Measurements from ENCODE around the gene BTG1. TPM values are rescaled to one million over a fixed set of nuclear protein-coding genes. Genes with fewer than 3 reads are reported as not detected.
"Not testable (repeated sequence)": the region's sequence is repeated elsewhere in the genome, so short reads cannot be mapped to it uniquely, and the experiment has no call there.

Gene BTG1
- total and polyA plus RNA-seq, 2 experiments from 2014 or later, result 15.5 to 36.2 TPM

DNA sequence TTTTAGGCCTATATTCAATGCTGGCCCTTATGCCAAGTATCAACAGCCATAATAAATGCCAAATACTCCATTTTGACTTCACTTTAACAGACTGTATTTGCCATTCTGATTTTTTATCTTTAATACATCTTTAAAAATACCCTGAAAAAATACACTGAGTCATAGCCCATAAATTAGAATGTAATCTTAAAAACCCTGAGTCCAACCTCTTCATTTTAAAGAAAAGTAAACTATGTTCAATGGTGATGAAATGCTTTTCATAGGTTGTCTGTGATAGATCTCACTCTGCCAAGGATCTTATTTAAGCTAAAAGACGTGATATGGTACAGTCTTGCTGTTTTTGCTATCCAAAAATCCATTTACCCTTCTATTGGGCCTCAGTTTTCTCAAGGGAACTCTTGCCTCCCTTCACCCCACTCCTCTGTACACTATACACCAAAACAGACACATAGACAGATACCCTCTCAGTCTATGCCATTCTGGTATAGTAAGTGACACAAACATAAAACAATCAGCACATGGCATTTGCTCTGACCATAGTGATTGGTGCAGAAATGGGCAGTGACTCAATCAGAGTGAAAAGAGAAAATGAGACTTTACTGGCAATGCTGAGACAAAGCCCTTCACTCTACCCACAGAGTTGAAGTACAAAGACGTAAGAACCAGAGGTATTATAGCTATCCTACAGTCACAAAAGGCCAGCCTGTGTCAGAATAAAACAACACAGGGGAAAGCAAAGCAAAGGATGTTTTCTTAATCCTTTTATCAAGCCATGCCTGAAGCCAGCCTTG lies 49.1 kb downstream of the BTG1 start:
- no peak overlapping the region for H3K4me3 Mint-ChIP-seq
- no peaks in the 10 kb centered on the region for H4K20me1 ChIP-seq (replicated peaks; ENCODE audit: insufficient read depth)
- no peaks in the 10 kb centered on the region; the same call in 2 of the 3 replicates for H3K9me3 Mint-ChIP-seq
- no peak for ATAC-seq
- H2AFZ ChIP-seq, result no peak overlapping the region
- H3K9me2 ChIP-seq (ENCODE audit: insufficient read depth), result peaks cover 4% of the 10 kb centered on the region; the same call in 1 of the 2 replicates
- H3K27me3 ChIP-seq (ENCODE audit: insufficient read depth), result no peaks in the 10 kb centered on the region
- no peak for TF ChIP-seq STAT1 (IDR thresholded peaks at IDR 0.05; ENCODE audit: unreplicated experiment)
- no peak for TF ChIP-seq POLR2AphosphoS5 (IDR thresholded peaks at IDR 0.05; ENCODE audit: low read depth)
- no peak for TF ChIP-seq NANOG (IDR thresholded peaks at IDR 0.05; ENCODE audit: borderline replicate concordance)
- TF ChIP-seq, protein P1, sequence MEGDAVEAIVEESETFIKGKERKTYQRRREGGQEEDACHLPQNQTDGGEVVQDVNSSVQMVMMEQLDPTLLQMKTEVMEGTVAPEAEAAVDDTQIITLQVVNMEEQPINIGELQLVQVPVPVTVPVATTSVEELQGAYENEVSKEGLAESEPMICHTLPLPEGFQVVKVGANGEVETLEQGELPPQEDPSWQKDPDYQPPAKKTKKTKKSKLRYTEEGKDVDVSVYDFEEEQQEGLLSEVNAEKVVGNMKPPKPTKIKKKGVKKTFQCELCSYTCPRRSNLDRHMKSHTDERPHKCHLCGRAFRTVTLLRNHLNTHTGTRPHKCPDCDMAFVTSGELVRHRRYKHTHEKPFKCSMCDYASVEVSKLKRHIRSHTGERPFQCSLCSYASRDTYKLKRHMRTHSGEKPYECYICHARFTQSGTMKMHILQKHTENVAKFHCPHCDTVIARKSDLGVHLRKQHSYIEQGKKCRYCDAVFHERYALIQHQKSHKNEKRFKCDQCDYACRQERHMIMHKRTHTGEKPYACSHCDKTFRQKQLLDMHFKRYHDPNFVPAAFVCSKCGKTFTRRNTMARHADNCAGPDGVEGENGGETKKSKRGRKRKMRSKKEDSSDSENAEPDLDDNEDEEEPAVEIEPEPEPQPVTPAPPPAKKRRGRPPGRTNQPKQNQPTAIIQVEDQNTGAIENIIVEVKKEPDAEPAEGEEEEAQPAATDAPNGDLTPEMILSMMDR (conservative IDR thresholded peaks at IDR 0.05; ENCODE audit: low read depth in 2 of 2), result no peak
- H3F3A ChIP-seq (replicated peaks; ENCODE audit: low read depth), result no peaks in the 10 kb centered on the region
- peaks cover 6% of the 10 kb centered on the region; the same call in 1 of the 2 replicates for H3K79me2 ChIP-seq (replicated peaks; ENCODE audit: insufficient read depth)
- H3K27ac ChIP-seq (ENCODE audit: low read depth), result no peak overlapping the region
- no peaks in the 10 kb centered on the region; the same call in 2 of the 3 replicates for H3K36me3 Mint-ChIP-seq (ENCODE audit: low read depth)
- peaks cover 5% of the 10 kb centered on the region for H3K27me3 Mint-ChIP-seq (ENCODE audit: insufficient read depth, low read depth, poor library complexity)
- H3K4me1 Mint-ChIP-seq, result peaks cover 5% of the 10 kb centered on the region; the same call in 1 of the 3 replicates
- H3K4me3 ChIP-seq, result no peak overlapping the region
- no peak overlapping the region for H3K4me2 ChIP-seq
- DNase-seq (ENCODE audit: low spot score), result no peak
- H3K36me3 ChIP-seq (ENCODE audit: insufficient read depth), result no peaks in the 10 kb centered on the region
- H3K27ac Mint-ChIP-seq, result no peak overlapping the region; the same call in 1 of the 2 replicates
- H3K4me1 ChIP-seq (ENCODE audit: insufficient read depth), result peaks cover 12% of the 10 kb centered on the region; the same call in 1 of the 2 replicates

GRCh38 chr12:92094751-92095161 lies 50.9 kb downstream of the BTG1 start:
- peaks cover 4% of the 10 kb centered on the region; the same call in 1 of the 2 replicates for H3K9me2 ChIP-seq (ENCODE audit: insufficient read depth)
- no peaks in the 10 kb centered on the region for H3K36me3 ChIP-seq (ENCODE audit: insufficient read depth)
- H3K27me3 ChIP-seq (ENCODE audit: insufficient read depth), result no peaks in the 10 kb centered on the region
- no peak overlapping the region for H3K27ac ChIP-seq (ENCODE audit: low read depth)
- no peaks in the 10 kb centered on the region; the same call in 2 of the 3 replicates for H3K9me3 Mint-ChIP-seq
- H4K20me1 ChIP-seq (replicated peaks; ENCODE audit: insufficient read depth), result no peaks in the 10 kb centered on the region
- no peaks in the 10 kb centered on the region for H3F3A ChIP-seq (replicated peaks; ENCODE audit: low read depth)
- TF ChIP-seq, protein P1 (conservative IDR thresholded peaks at IDR 0.05; ENCODE audit: low read depth in 2 of 2), result peak; percentile 23 to 44; a peak in 3 of 4 replicates
- no peak for TF ChIP-seq EZH2phosphoT487 (IDR thresholded peaks at IDR 0.05; ENCODE audit: unreplicated experiment)
- H3K27me3 Mint-ChIP-seq (ENCODE audit: insufficient read depth, low read depth, poor library complexity), result no peaks in the 10 kb centered on the region
- peaks cover 12% of the 10 kb centered on the region; the same call in 1 of the 2 replicates for H3K4me1 ChIP-seq (ENCODE audit: insufficient read depth)
- H3K4me3 Mint-ChIP-seq, result no peak overlapping the region
- H3K79me2 ChIP-seq (replicated peaks; ENCODE audit: insufficient read depth), result peaks cover 9% of the 10 kb centered on the region; the same call in 1 of the 2 replicates
- H3K27ac Mint-ChIP-seq, result no peak overlapping the region
- H3K4me2 ChIP-seq, result no peak overlapping the region
- DNase-seq (ENCODE audit: low spot score), result peak; percentile 59
- peaks cover 5% of the 10 kb centered on the region; the same call in 1 of the 3 replicates for H3K4me1 Mint-ChIP-seq
- no peak overlapping the region for H3K4me3 ChIP-seq
- H3K36me3 Mint-ChIP-seq (ENCODE audit: low read depth), result no peaks in the 10 kb centered on the region
- no peak overlapping the region for H2AFZ ChIP-seq
- ATAC-seq, result peak; percentile 60

DNA sequence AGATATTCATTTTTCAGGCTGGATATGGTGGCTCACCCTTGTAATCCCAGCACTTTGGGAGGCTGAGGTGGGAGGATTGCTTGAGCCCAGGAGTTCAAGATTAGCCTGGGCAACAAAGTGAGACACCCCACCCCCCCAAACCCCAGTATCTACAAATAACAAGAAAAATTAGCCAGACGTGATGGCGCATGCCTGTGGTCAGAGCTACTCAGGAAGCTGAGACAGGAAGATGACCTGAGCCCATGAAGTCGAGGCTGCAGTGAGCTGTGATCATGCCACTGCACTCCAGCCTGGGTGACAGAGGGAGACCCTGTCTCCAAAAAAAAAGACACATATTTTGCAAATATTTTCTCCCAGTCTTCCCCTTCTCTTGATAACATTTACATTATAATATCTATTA lies 51.3 kb downstream of the BTG1 start:
- H3K27me3 ChIP-seq (ENCODE audit: insufficient read depth); H4K20me1 ChIP-seq (replicated peaks; ENCODE audit: insufficient read depth); H3K4me3 ChIP-seq; H3K36me3 ChIP-seq (ENCODE audit: insufficient read depth); H3K4me1 Mint-ChIP-seq; H3K9me3 Mint-ChIP-seq; ATAC-seq; H3F3A ChIP-seq (replicated peaks; ENCODE audit: low read depth); H3K79me2 ChIP-seq (replicated peaks; ENCODE audit: insufficient read depth); H3K4me3 Mint-ChIP-seq; H2AFZ ChIP-seq; H3K27me3 Mint-ChIP-seq (ENCODE audit: insufficient read depth, low read depth, poor library complexity); H3K27ac Mint-ChIP-seq; H3K9me2 ChIP-seq (ENCODE audit: insufficient read depth); H3K27ac ChIP-seq (ENCODE audit: low read depth); DNase-seq (ENCODE audit: low spot score); H3K4me2 ChIP-seq; H3K36me3 Mint-ChIP-seq (ENCODE audit: low read depth): not testable (repeated sequence)
- peaks cover 12% of the 10 kb centered on the region; the same call in 1 of the 2 replicates for H3K4me1 ChIP-seq (ENCODE audit: insufficient read depth)

All from GM23338 (cell line).